Transverse colon (tissue), 4 donors: ENCODE results near the gene ZWILCH. TPM values are rescaled to one million over a fixed set of nuclear protein-coding genes. Genes with fewer than 3 reads are reported as not detected.
A peak's percentile ranks its signal among the peaks of the same experiment; 100 is the strongest.

ENCODE experiments used
- DNase-seq: peaks from one replicate; pipeline ENCODE4 v3.0.0-alpha.2; 2019
- H3K27ac ChIP-seq, 4 donors: fragments of 200-600 bp; sonication (generic); 2 replicates each; pipeline ENCODE4 v1.5.1; 2016 to 2018; ENCODE audit warnings: inconsistent platforms in 4 of 4
- H3K27me3 ChIP-seq: fragments of 200-600 bp; sonication (generic); 2 replicates; pipeline ENCODE4 v1.5.1; 2017; ENCODE audit warnings: inconsistent platforms
- H3K36me3 ChIP-seq, 4 donors: fragments of 200-600 bp; sonication (generic); 2 replicates each; pipeline ENCODE4 v1.5.1; 2017 to 2019; ENCODE audit warnings: inconsistent platforms in 4 of 4
- H3K4me1 ChIP-seq, 4 donors: fragments of 200-600 bp; sonication (generic); 2 replicates each; pipeline ENCODE4 v1.5.1; 2017 to 2020; ENCODE audit warnings: inconsistent platforms in 4 of 4
- H3K4me3 ChIP-seq, 4 donors: fragments of 200-600 bp; sonication (generic); 1 replicate in 1 of 4; 2 replicates in 3 of 4; pipeline versions ENCODE4 v1.5.1 to v1.6.1; 2017 to 2019; ENCODE audit warnings: inconsistent platforms in 4 of 4
- H3K9me3 ChIP-seq, 2 donors: fragments of 200-600 bp; sonication (generic); 2 replicates each; pipeline ENCODE4 v1.5.1; 2017 to 2019; ENCODE audit warnings: inconsistent platforms in 2 of 2
- CTCF ChIP-seq, 5 experiments: fragments of 200-600 bp in 3 of 5; fragments of 450-650 bp in 2 of 5; sonication (generic) in 3 of 5; IDR thresholded peaks; 1 replicate in 2 of 5; 2 replicates in 3 of 5; pipeline ENCODE4 v1.5.1; 2016 to 2017; ENCODE audit warnings: antibody characterized with exemption in 5 of 5, inconsistent platforms in 3 of 5, mild to moderate bottlenecking in 2 of 5, moderate library complexity in 1 of 5
- EP300 ChIP-seq: sonication (generic); formaldehyde crosslinking; IDR thresholded peaks from one replicate; pipeline ENCODE4 v1.6.1; 2017; ENCODE audit warnings: antibody characterized with exemption, low read depth
- POLR2A ChIP-seq: fragments of 450-650 bp; IDR thresholded peaks from one replicate; pipeline ENCODE4 v1.6.1; 2016; ENCODE audit warnings: antibody characterized with exemption, mild to moderate bottlenecking, moderate library complexity
- POLR2AphosphoS5 ChIP-seq, 3 donors: sonication (generic); formaldehyde crosslinking; IDR thresholded peaks; one replicate each; pipeline ENCODE4 v1.6.1; 2016; ENCODE audit warnings: antibody characterized with exemption in 3 of 3
- WGBS, 2 donors: methylation state at CpG; one replicate each; pipeline ENCODE4 v1.1.5; 2018; ENCODE audit warnings: low coverage in 1 of 2; 5-methylcytosine and 5-hydroxymethylcytosine counted together
- in situ Hi-C, 4 donors: fragments of 200-750 bp; cut with MboI; loops; one replicate each; pipeline versions ENCODE4 v1.15.0 to v1.15.1; 2017; ENCODE audit warnings: low sequenced_read_pairs in 3 of 4, low pct_ligation_motif_present in 1 of 4, low pct_unique_long_range_greater_than_20kb in 1 of 4
- intact Hi-C: fragments of 100-400 bp; cut with DNase I; formaldehyde crosslinking; loops from one replicate; pipeline ENCODE4 v1.15.1; 2023; ENCODE audit warnings: low total_unique reads
- total RNA-seq, 4 donors: library from RNA; depleted of rRNA; stranded (reverse); fragments of >200 nt; gene quantifications; one replicate each; pipeline ENCODE4 v1.1.0, GENCODE V29; 2016

ZWILCH gene
- total RNA-seq, 4 donors from 2014 or later = 1.9 to 6.8 (median 4.4) TPM

- Histone ChIP-seq H3K36me3 (peaks cover 0 to 35% (median 6%) of the 10 kb centered on the region in 4 donors), H3K4me1 (no peaks in the 10 kb centered on the region), H3K27me3 (no peaks in the 10 kb centered on the region), H3K4me3 (no peak overlapping the region), H3K9me3 (no peaks in the 10 kb centered on the region), H3K27ac (no peak overlapping the region)
- in situ Hi-C loops = loop anchor here in 1 of 4 donors (25.0 kb wide), 1 partner anchor 102 kb away; the partner anchor contains the start of gene MAP2K1
- 75 to 90% methylated on average over 4 to 6 of the region's 6 CpGs for WGBS, 2 donors
- intact Hi-C loops = no loop called here
- no peak for DNase-seq
- TF ChIP-seq POLR2A = no peak
- TF ChIP-seq CTCF (IDR thresholded peaks at IDR 0.05) = no peak
- TF ChIP-seq EP300 = no peak
- no peak for TF ChIP-seq POLR2AphosphoS5 (IDR thresholded peaks at IDR 0.05)
These were observed 15.8 kb upstream of the ZWILCH start for GRCh38 chr15:66489179-66489791.

- no peak for DNase-seq
- Histone ChIP-seq H3K4me3 (no peak overlapping the region), H3K36me3 (peaks cover 0 to 33% (median 6%) of the 10 kb centered on the region in 4 donors), H3K27me3 (no peaks in the 10 kb centered on the region), H3K9me3 (no peaks in the 10 kb centered on the region), H3K27ac (no peak overlapping the region), H3K4me1 (peaks cover 5 to 12% (median 8%) of the 10 kb centered on the region in 4 donors)
- TF ChIP-seq EP300 (no peak), POLR2A (no peak)
- WGBS, 2 donors = 93 to 95% methylated on average over 3 of the region's 3 CpGs
- intact Hi-C loops = no loop called here
- in situ Hi-C loops = loop anchor here in 2 of 4 donors (10.0 to 25.0 kb wide), 2 partner anchors 105 to 137 kb away; partner anchors contain the start of genes MAP2K1 (in 1 of the 2) and TIPIN (in 1 of the 2)
These were observed 13.3 kb upstream of the ZWILCH start for GRCh38 chr15:66491846-66492245.

GRCh38 chr15:66494262-66494661, 10.9 kb upstream of the ZWILCH start:
- TF ChIP-seq POLR2AphosphoS5 (IDR thresholded peaks at IDR 0.05) (no peak), POLR2A (no peak), EP300 (no peak), CTCF (IDR thresholded peaks at IDR 0.05) (no peak)
- no peak overlapping the region for H3K4me3 ChIP-seq

DNA sequence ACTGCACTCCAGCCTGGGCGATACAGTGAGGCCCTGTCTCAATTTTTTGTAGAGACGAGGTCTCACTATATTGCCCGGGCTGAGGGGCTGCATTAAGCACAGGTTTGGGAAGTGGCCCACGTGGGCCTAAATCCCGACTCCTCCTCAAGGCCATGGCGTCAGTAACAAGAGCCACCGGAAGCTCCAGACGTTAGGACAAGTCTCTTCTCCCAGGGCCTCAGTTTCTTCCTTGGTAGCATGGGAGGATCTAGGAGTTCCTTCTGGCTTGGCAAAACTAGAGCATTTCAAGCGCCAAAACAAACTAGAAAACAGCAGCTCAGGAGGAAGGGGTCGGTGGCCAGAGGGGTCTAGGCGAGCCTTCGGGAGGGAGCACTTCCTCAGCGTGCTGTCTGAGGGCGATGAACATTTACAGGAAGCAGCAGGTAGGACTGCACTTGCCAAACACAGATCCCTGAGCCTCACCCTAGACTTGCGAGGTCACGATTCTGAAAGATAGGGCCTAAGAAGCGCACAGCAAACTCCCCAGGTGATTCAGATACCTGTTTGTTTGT, 8.1 kb upstream of the ZWILCH start:
- intact Hi-C loops (loop anchor here (2.0 kb wide), 1 partner anchor 110 kb away; the partner anchor contains the start of gene MAP2K1), in situ Hi-C loops (loop anchor here in 3 of 4 donors (5.0 to 25.0 kb wide), 3 partner anchors 110 to 142 kb away; partner anchors contain the start of genes MAP2K1 (in 1 of the 3) and TIPIN (in 1 of the 3))
- Histone ChIP-seq H3K4me1 (peaks cover 9 to 23% (median 11%) of the 10 kb centered on the region in 4 donors), H3K36me3 (peaks cover 0 to 47% (median 18%) of the 10 kb centered on the region in 4 donors), H3K4me3 (peak overlapping the region; percentile 60 to 85 (median 83)), H3K27ac (peak overlapping the region; percentile 83 to 94 (median 91)), H3K9me3 (no peaks in the 10 kb centered on the region), H3K27me3 (no peaks in the 10 kb centered on the region)
- 10 to 56% methylated on average over 5 to 17 of the region's 17 CpGs for WGBS, 2 donors
- no peak for TF ChIP-seq POLR2A
- no peak for TF ChIP-seq EP300
- TF ChIP-seq CTCF (IDR thresholded peaks at IDR 0.05) = no peak
- TF ChIP-seq POLR2AphosphoS5 (IDR thresholded peaks at IDR 0.05) = no peak
- DNase-seq = peak; percentile 11

More at GRCh38 chr15:66494262-66494661, 10.9 kb upstream of the ZWILCH start:
- Histone ChIP-seq H3K27me3 (no peaks in the 10 kb centered on the region), H3K9me3 (no peaks in the 10 kb centered on the region), H3K4me1 (peaks cover 9 to 21% (median 11%) of the 10 kb centered on the region in 4 donors), H3K36me3 (peaks cover 0 to 36% (median 11%) of the 10 kb centered on the region in 4 donors), H3K27ac (no peak overlapping the region)
- intact Hi-C loops (no loop called here), in situ Hi-C loops (loop anchor here in 2 of 4 donors (10.0 to 25.0 kb wide), 2 partner anchors 107 to 139 kb away; partner anchors contain the start of genes MAP2K1 (in 1 of the 2) and TIPIN (in 1 of the 2))
- WGBS, 2 donors = 76 to 81% methylated on average over 2 of the region's 2 CpGs
- DNase-seq = no peak
